Heart left ventricle (tissue), 16 donors: Measurements from ENCODE around the gene ZNF784. TPM values are rescaled to one million over a fixed set of nuclear protein-coding genes. Genes with fewer than 3 reads are reported as not detected.
A peak's percentile ranks its signal among the peaks of the same experiment; 100 is the strongest.

Experiments
- ATAC-seq, 4 donors: fragments of 200-7000 bp; cut with Tn5 transposase; one replicate each; pipeline ENCODE4 v1.9.1; 2020 to 2022; ENCODE audit warnings: moderate library complexity in 4 of 4, mild to moderate bottlenecking in 3 of 4, moderate number of reproducible peaks in 1 of 4
- DNase-seq, 5 donors: peaks; one replicate each; pipeline ENCODE4 v3.0.0-alpha.2; 2020
- H3K27ac ChIP-seq, 12 donors: fragments of 200-600 bp; sonication (generic) in 4 of 12; one replicate each; pipeline versions ENCODE4 v1.5.0 to v1.8.0; 2016 to 2022; ENCODE audit warnings: mild to moderate bottlenecking in 2 of 12
- H3K27me3 ChIP-seq, 9 donors: fragments of 200-600 bp; sonication (generic) in 2 of 9; one replicate each; pipeline versions ENCODE4 v1.5.1 to v1.8.0; 2016 to 2022; ENCODE audit warnings: mild to moderate bottlenecking in 3 of 9
- H3K36me3 ChIP-seq, 9 donors: fragments of 200-600 bp; sonication (generic) in 2 of 9; one replicate each; pipeline versions ENCODE4 v1.5.0 to v1.8.0; 2018 to 2022; ENCODE audit warnings: mild to moderate bottlenecking in 2 of 9
- H3K4me1 ChIP-seq, 12 donors: fragments of 200-600 bp; sonication (generic) in 4 of 12; one replicate each; pipeline versions ENCODE4 v1.5.0 to v1.8.0; 2016 to 2022; ENCODE audit warnings: mild to moderate bottlenecking in 3 of 12
- H3K4me3 ChIP-seq, 12 donors: fragments of 200-600 bp; sonication (generic) in 4 of 12; one replicate each; pipeline versions ENCODE4 v1.5.0 to v1.8.0; 2017 to 2022; ENCODE audit warnings: mild to moderate bottlenecking in 9 of 12, moderate library complexity in 4 of 12
- H3K9me3 ChIP-seq, 12 donors: fragments of 200-600 bp; sonication (generic) in 4 of 12; one replicate each; pipeline versions ENCODE4 v1.5.0 to v1.8.0; 2016 to 2022; ENCODE audit warnings: mild to moderate bottlenecking in 1 of 12
- POLR2A ChIP-seq, 2 donors: fragments of 450-650 bp; IDR thresholded peaks; one replicate each; pipeline ENCODE4 v1.6.1; 2017; ENCODE audit warnings: antibody characterized with exemption in 2 of 2, mild to moderate bottlenecking in 2 of 2, moderate library complexity in 2 of 2
- WGBS, 4 donors: extraction: QIAGEN DNeasy Blood & Tissue Kit in 2 of 4; methylation state at CpG; one replicate each; pipeline versions ENCODE4 v1.1.5 to v1.1.7; 2013 to 2018; 5-methylcytosine and 5-hydroxymethylcytosine counted together
- intact Hi-C, 10 donors: fragments of 100-400 bp; cut with DNase I; formaldehyde crosslinking; loops; one replicate each; pipeline versions ENCODE4 v1.11.1 to v1.14.2; 2022
- polyA plus RNA-seq, 2 donors: library from polyadenylated mRNA; stranded (reverse); fragments of 200-250 nt; gene quantifications; one replicate each; pipeline ENCODE4 v1.2.3, GENCODE V29; 2013
- total RNA-seq, 9 donors: library from RNA; depleted of rRNA in 2 of 9; stranded (reverse); fragments of >200 nt in 2 of 9; fragmentation: NEBNext Ultra II Directional in 3 of 9; extraction: Animal tissue kit (Norgen Biotek cat#: 25700) in 3 of 9; gene quantifications; one replicate each; pipeline versions ENCODE4 v1.1.0 to v1.2.4, GENCODE V29; 2016 to 2023
- TF ChIP-seq, protein P1 (sequence below), 12 donors: fragments of 200-600 bp; sonication (generic) in 4 of 12; IDR thresholded peaks; one replicate each; pipeline versions ENCODE4 v1.5.0 to v1.8.0; 2018 to 2022; ENCODE audit warnings: antibody characterized with exemption in 12 of 12, mild to moderate bottlenecking in 5 of 12
- donor health status: ischemic (EF 13 %, LVEDD 7.1; RV severe dilation, severe dysfunction).
- donor health status: healthy with polysubstance abuse.
- donor health status: DM: no; HTN: yes; CAD: no.
- donor health status: DM: no; HTN: no; CAD: no.
- donor health status: ischemic (EF 25% LVEDD 6.9; RV normal size, moderate dysfunction).
- donor health status: ischemic (EF 25% LVEDD 5.7; RV mildly dilated, moderate dysfunction).
- donor health status: healthy.
- donor health status: DM: yes; HTN: yes; CAD: no.
- donor health status: ischemic (EF 35%, LVEDD 5.7; RV mildly dilated, moderate dysfunction).
- donor health status: nonischemic (EF 11% LVEDD 7.7; RV severe dilation, severe dysfunction).
- donor health status: DM: yes; HTN: yes; CAD: no.
- donor health status: PGD.
- donor health status: ischemic (EF 29% LVEDD 5.4; RV normal size, mild dysfunction).
- donor health status: nonischemic (EF 23%, LVEDD 6.1; RV moderate dilation, normal function).

Gene ZNF784
- total and polyA plus RNA-seq, 11 donors = 6.7 to 15.8 (median 9.2) TPM

DNA sequence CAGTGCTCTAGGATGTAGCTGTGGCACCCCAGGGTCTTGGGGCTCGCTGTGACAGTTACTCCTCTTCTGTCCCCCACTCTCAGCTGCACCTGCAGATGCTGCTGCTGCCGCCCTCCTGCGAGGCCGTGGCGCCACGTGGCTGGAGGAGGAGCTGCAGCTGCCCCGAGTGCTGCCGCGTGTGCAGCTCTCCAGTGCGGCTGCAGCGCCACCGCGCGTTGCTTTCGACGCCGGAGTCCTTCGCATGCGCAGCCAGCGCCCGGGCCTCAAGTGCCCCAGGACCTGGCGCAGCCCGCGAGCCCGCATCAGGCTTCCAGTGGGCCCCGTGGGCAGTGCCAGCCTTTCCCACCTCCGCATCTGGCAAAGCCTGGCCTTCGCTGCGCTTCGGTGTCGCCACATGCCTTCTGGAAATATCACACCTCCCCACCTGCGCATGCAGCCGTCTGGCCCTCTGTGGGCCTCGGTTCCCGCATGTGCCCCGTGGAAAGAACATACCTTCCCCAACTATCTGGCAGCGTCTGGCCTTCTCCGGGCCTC lies 15.7 kb upstream of the ZNF784 start:
- no peaks in the 10 kb centered on the region for H3K27me3 ChIP-seq
- TF ChIP-seq POLR2A (IDR thresholded peaks at IDR 0.05) = peak in 1 of 2 donors; percentile 24
- TF ChIP-seq, protein P1, sequence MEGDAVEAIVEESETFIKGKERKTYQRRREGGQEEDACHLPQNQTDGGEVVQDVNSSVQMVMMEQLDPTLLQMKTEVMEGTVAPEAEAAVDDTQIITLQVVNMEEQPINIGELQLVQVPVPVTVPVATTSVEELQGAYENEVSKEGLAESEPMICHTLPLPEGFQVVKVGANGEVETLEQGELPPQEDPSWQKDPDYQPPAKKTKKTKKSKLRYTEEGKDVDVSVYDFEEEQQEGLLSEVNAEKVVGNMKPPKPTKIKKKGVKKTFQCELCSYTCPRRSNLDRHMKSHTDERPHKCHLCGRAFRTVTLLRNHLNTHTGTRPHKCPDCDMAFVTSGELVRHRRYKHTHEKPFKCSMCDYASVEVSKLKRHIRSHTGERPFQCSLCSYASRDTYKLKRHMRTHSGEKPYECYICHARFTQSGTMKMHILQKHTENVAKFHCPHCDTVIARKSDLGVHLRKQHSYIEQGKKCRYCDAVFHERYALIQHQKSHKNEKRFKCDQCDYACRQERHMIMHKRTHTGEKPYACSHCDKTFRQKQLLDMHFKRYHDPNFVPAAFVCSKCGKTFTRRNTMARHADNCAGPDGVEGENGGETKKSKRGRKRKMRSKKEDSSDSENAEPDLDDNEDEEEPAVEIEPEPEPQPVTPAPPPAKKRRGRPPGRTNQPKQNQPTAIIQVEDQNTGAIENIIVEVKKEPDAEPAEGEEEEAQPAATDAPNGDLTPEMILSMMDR (IDR thresholded peaks at IDR 0.05) = peak; percentile 12 to 61 (median 40)
- peaks cover 15 to 88% (median 57%) of the 10 kb centered on the region in 12 donors for H3K4me1 ChIP-seq
- H3K27ac ChIP-seq = peak overlapping the region; percentile 83 to 96 (median 92)
- ATAC-seq (peak in 3 of 4 donors; percentile 4 to 26 (median 12)), DNase-seq (peak; percentile 57 to 81 (median 69))
- intact Hi-C loops = no loop called here
- H3K36me3 ChIP-seq = peaks cover 0 to 14% (median 5%) of the 10 kb centered on the region in 9 donors
- 6 to 16% (median 11%) methylated on average over 13 to 38 of the region's 38 CpGs for WGBS, 4 donors
- H3K4me3 ChIP-seq = peak overlapping the region; percentile 64 to 98 (median 84)
- H3K9me3 ChIP-seq = no peaks in the 10 kb centered on the region

DNA sequence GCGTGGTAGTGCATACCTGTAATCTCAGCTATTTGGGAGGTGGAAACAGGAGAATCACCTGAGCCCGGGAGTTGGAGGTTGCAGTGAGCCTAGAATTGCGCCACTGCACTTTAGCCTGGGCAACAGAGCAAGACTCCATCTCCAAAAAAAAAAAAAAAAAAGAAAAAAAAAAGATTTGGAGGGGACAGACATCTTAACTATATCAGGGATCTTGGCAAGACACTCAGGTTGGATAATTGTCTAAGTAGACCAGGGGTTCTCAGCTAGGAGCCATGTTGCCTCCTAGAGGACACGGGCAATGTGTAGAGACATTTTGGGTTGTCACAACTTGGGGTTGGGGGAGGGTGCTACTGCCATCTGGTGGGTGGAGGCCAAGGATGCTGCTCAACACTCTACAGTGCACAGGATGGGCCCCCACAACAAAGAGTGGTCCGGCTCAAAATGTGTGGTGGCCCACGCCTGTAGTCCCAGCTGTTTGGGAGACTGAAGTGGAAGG lies 14.5 kb upstream of the ZNF784 start:
- intact Hi-C loops = loop anchor here in 2 of 10 donors (5.0 to 10.0 kb wide), 2 partner anchors 52 to 254 kb away; partner anchors contain the start of genes RPL28 (in 1 of the 2) and TMEM238 (in 1 of the 2)
- H3K4me3 ChIP-seq = no peak overlapping the region
- peaks cover 0 to 6% (median 0%) of the 10 kb centered on the region in 9 donors for H3K36me3 ChIP-seq
- H3K9me3 ChIP-seq = no peaks in the 10 kb centered on the region
- peaks cover 15 to 81% (median 52%) of the 10 kb centered on the region in 12 donors for H3K4me1 ChIP-seq
- H3K27ac ChIP-seq = peak overlapping the region in 2 of 12 donors; percentile 84 to 96
- TF ChIP-seq, protein P1 (IDR thresholded peaks at IDR 0.05) = peak in 10 of 12 donors; percentile 20 to 56 (median 28)
- peak in 1 of 2 donors; percentile 15 for TF ChIP-seq POLR2A (IDR thresholded peaks at IDR 0.05)
- WGBS, 4 donors = 82 to 86% (median 85%) methylated on average over 6 of the region's 6 CpGs
- ATAC-seq (no peak), DNase-seq (peak in 2 of 5 donors; percentile 17 to 37)
- no peaks in the 10 kb centered on the region for H3K27me3 ChIP-seq

DNA sequence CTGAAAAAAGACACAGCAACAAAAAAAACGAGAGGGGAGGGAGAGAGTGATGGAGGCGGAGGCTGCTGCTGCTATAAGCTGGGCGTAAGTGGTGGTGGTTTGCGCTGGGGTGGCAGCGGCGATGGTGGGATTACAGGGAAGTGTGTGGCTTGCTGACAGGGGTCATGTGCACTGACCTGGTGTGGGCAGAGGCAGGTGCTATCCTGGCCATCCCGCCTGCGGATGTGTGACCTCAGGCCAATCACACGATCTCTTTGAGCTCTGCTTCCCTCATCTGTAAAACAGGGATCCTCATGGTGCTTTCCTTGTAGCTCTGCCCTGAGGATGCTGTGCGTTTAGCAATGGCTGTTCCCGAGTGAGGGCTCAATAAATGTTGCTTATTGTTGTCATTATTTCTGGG lies 13.2 kb upstream of the ZNF784 start:
- Histone ChIP-seq H3K9me3 (no peaks in the 10 kb centered on the region), H3K36me3 (peaks cover 0 to 6% (median 0%) of the 10 kb centered on the region in 9 donors), H3K4me3 (no peak overlapping the region), H3K4me1 (peaks cover 9 to 75% (median 45%) of the 10 kb centered on the region in 12 donors), H3K27me3 (no peaks in the 10 kb centered on the region), H3K27ac (peak overlapping the region in 1 of 12 donors; percentile 7)
- TF ChIP-seq, protein P1 (IDR thresholded peaks at IDR 0.05) = no peak
- TF ChIP-seq POLR2A (IDR thresholded peaks at IDR 0.05) = no peak
- intact Hi-C loops = loop anchor here in 2 of 10 donors (5.0 to 10.0 kb wide), 2 partner anchors 50 to 253 kb away; partner anchors contain the start of genes RPL28 (in 1 of the 2) and TMEM238 (in 1 of the 2)
- no peak for ATAC-seq
- DNase-seq = peak in 1 of 5 donors; percentile 24
- 73 to 78% (median 75%) methylated on average over 11 of the region's 11 CpGs for WGBS, 4 donors

DNA sequence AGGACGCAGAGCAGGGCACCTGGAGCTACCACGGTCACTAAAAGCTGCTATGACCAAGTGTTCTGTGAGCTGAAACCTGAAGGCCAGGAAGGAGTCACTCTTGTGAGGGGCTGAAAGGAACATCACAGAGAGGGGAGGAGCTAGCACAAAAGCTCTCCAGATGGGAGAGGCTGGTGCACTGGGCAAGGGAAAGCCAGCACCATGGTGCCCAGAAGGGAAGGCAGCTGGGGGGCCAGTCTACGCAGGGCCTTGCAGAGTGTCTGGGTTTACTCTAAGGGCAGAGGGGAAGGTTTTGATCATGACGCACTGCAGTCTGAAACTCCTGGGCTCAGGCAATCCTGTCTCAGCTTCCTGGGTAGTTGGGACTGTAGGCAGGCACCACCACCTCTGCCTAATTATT lies 12.4 kb upstream of the ZNF784 start:
- 81 to 92% (median 86%) methylated on average over 3 to 4 of the region's 4 CpGs for WGBS, 4 donors
- no peak for DNase-seq
- intact Hi-C loops = loop anchor here in 2 of 10 donors (5.0 to 10.0 kb wide), 2 partner anchors 49 to 252 kb away; partner anchors contain the start of genes RPL28 (in 1 of the 2) and TMEM238 (in 1 of the 2)
- TF ChIP-seq POLR2A (IDR thresholded peaks at IDR 0.05) = no peak
- ATAC-seq = no peak
- peaks cover 9 to 73% (median 38%) of the 10 kb centered on the region in 12 donors for H3K4me1 ChIP-seq
- peaks cover 0 to 6% (median 0%) of the 10 kb centered on the region in 9 donors for H3K36me3 ChIP-seq
- no peaks in the 10 kb centered on the region for H3K27me3 ChIP-seq
- no peaks in the 10 kb centered on the region for H3K9me3 ChIP-seq
- H3K27ac ChIP-seq = no peak overlapping the region
- peak overlapping the region in 3 of 12 donors; percentile 7 to 100 (median 98) for H3K4me3 ChIP-seq
